ENCODE measurements around the gene MYO1G. TPM values are rescaled to one million over a fixed set of nuclear protein-coding genes. Genes with fewer than 3 reads are reported as not detected.
A peak's percentile ranks its signal among the peaks of the same experiment; 100 is the strongest.

The MYO1G gene
- total and polyA plus RNA-seq, 10 of the 15 experiments (the other 5 are each of a cell fraction or from before 2014, with no cell fraction given), result 1.8 to 232 (median 134) TPM

DNA sequence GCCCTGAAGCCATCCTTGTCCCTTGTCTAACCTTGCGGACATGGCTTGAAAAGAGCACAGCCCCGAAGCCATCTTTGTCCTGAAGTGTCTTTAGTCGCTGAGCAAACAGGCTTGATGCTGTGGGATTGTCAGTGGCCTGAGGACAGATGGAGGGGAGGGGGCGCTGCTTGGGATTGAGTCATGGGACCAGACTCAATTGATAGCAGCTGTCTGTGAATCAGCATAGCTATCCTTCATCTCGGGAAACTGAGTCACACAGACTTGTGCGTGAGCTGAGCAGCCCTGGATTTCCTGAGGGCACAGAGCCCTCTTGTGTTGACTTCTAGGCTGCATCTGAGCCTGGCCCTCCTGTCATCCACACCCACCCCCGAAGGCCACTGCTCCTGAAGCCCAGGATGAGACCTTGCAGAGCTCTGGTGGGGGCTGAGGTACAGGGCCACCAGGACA is 14.4 kb downstream of the MYO1G start:
- ChIA-PET CTCF (interaction anchor here (0.6 to 1.5 kb wide), 3 partner anchors 9 to 107 kb away, joined by 3 to 11 read pairs (median 3); no protein-coding TSS in a partner anchor), SMC1A (ENCODE audit: uncharacterized antibody, unreplicated experiment) (interaction anchor here (0.6 kb wide), 1 partner anchor 102 kb away, joined by 3 read pairs; no protein-coding TSS in a partner anchor), POLR2A (interaction anchor here (0.6 to 1.7 kb wide), 2 partner anchors 10 to 99 kb away, joined by 3 to 5 read pairs; no protein-coding TSS in a partner anchor), RAD21 (ENCODE audit: unreplicated experiment) (no interaction called here)
- Histone ChIP-seq H3K4me3 (no peak overlapping the region), H3K9ac (ENCODE audit: control insufficient read depth, insufficient read depth, low read length) (no peak overlapping the region), H3K4me1 (ENCODE audit: control insufficient read depth, insufficient read depth, low read length) (peaks cover 10% of the 10 kb centered on the region), H3K27me3 (replicated peaks in 1 of 2; ENCODE audit: control insufficient read depth in 2 of 2, insufficient read depth in 2 of 2, low read length in 1 of 2) (no peaks in the 10 kb centered on the region), H2AFZ (ENCODE audit: control insufficient read depth, low read depth, low read length) (no peak overlapping the region), H3K27ac (ENCODE audit: control insufficient read depth, insufficient read depth) (no peak overlapping the region), H4K20me1 (ENCODE audit: control insufficient read depth, insufficient read depth) (peaks cover 4% of the 10 kb centered on the region), H3K79me2 (ENCODE audit: control insufficient read depth, insufficient read depth, low read length) (no peaks in the 10 kb centered on the region), H3K4me2 (ENCODE audit: control insufficient read depth, insufficient read depth) (no peak overlapping the region), H3K9me3 (replicated peaks; ENCODE audit: control insufficient read depth, insufficient read depth, low read length) (no peaks in the 10 kb centered on the region), H3K36me3 (ENCODE audit: control insufficient read depth in 2 of 2, insufficient read depth in 2 of 2, low read length in 1 of 2) (peaks cover 15 to 27% of the 10 kb centered on the region in 2 experiments)
- WGBS (ENCODE audit: insufficient coverage, insufficient replicate concordance, low lambda C conversion rate, missing lambda C conversion rate), result 82% methylated on average over 7 of the region's 7 CpGs
- in situ Hi-C loops (cut with MboI) (no loop called here), intact Hi-C loops (cut with micrococcal nuclease; ENCODE audit: unreplicated experiment) (no loop called here)
- ATAC-seq (peak; percentile 28), FAIRE-seq (no peak), DNase-seq (ENCODE audit: low read depth, low spot score) (no peak)
- no TSS peak for BruUV-seq (replicated peaks)
- TF ChIP-seq NFXL1 (IDR thresholded peaks at IDR 0.05; ENCODE audit: borderline replicate concordance), result no peak
- no peak for TF ChIP-seq DPF2 (IDR thresholded peaks at IDR 0.05)
- TF ChIP-seq ETV6 (conservative IDR thresholded peaks at IDR 0.05 in 1 of 2, IDR thresholded peaks at IDR 0.05 in 1 of 2; ENCODE audit: borderline replicate concordance in 1 of 2, low read depth in 1 of 2), result no peak
- 0 out of 2 replicates have a peak, but pooled peaks have one; percentile 56 for TF ChIP-seq POLR2AphosphoS5 (IDR thresholded peaks at IDR 0.05; ENCODE audit: low read length)
- TF ChIP-seq, protein P1, sequence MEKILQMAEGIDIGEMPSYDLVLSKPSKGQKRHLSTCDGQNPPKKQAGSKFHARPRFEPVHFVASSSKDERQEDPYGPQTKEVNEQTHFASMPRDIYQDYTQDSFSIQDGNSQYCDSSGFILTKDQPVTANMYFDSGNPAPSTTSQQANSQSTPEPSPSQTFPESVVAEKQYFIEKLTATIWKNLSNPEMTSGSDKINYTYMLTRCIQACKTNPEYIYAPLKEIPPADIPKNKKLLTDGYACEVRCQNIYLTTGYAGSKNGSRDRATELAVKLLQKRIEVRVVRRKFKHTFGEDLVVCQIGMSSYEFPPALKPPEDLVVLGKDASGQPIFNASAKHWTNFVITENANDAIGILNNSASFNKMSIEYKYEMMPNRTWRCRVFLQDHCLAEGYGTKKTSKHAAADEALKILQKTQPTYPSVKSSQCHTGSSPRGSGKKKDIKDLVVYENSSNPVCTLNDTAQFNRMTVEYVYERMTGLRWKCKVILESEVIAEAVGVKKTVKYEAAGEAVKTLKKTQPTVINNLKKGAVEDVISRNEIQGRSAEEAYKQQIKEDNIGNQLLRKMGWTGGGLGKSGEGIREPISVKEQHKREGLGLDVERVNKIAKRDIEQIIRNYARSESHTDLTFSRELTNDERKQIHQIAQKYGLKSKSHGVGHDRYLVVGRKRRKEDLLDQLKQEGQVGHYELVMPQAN (conservative IDR thresholded peaks at IDR 0.05), result no peak
- TF ChIP-seq LARP7 (IDR thresholded peaks at IDR 0.05), result no peak
- TF ChIP-seq, protein P2, sequence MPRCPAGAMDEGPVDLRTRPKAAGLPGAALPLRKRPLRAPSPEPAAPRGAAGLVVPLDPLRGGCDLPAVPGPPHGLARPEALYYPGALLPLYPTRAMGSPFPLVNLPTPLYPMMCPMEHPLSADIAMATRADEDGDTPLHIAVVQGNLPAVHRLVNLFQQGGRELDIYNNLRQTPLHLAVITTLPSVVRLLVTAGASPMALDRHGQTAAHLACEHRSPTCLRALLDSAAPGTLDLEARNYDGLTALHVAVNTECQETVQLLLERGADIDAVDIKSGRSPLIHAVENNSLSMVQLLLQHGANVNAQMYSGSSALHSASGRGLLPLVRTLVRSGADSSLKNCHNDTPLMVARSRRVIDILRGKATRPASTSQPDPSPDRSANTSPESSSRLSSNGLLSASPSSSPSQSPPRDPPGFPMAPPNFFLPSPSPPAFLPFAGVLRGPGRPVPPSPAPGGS (IDR thresholded peaks at IDR 0.05; ENCODE audit: borderline replicate concordance, insufficient read depth, low read depth, low read length, poor library complexity, severe bottlenecking), result peak; percentile 28
- TF ChIP-seq SIN3A (IDR thresholded peaks at IDR 0.05; ENCODE audit: low read depth, low read length), result no peak
- TF ChIP-seq MTA3 (IDR thresholded peaks at IDR 0.05; ENCODE audit: borderline replicate concordance, low read length), result peak; percentile 24; the same call in 1 of the 2 replicates
- no peak for TF ChIP-seq EZH2 (IDR thresholded peaks at IDR 0.05; ENCODE audit: borderline replicate concordance, control insufficient read depth, low read depth, low read length)
- TF ChIP-seq CHD2 (IDR thresholded peaks at IDR 0.05; ENCODE audit: borderline replicate concordance, low read depth, low read length), result no peak
- TF ChIP-seq RUNX3 (IDR thresholded peaks at IDR 0.05; ENCODE audit: low read length), result peak; percentile 11; the same call in 1 of the 2 replicates
- TF ChIP-seq, protein P3, sequence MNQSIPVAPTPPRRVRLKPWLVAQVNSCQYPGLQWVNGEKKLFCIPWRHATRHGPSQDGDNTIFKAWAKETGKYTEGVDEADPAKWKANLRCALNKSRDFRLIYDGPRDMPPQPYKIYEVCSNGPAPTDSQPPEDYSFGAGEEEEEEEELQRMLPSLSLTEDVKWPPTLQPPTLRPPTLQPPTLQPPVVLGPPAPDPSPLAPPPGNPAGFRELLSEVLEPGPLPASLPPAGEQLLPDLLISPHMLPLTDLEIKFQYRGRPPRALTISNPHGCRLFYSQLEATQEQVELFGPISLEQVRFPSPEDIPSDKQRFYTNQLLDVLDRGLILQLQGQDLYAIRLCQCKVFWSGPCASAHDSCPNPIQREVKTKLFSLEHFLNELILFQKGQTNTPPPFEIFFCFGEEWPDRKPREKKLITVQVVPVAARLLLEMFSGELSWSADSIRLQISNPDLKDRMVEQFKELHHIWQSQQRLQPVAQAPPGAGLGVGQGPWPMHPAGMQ (IDR thresholded peaks at IDR 0.05; ENCODE audit: borderline replicate concordance), result no peak
- no peak for TF ChIP-seq NR2C1 (IDR thresholded peaks at IDR 0.05)
- TF ChIP-seq JUNB (IDR thresholded peaks at IDR 0.05), result no peak
- TF ChIP-seq, protein P4, sequence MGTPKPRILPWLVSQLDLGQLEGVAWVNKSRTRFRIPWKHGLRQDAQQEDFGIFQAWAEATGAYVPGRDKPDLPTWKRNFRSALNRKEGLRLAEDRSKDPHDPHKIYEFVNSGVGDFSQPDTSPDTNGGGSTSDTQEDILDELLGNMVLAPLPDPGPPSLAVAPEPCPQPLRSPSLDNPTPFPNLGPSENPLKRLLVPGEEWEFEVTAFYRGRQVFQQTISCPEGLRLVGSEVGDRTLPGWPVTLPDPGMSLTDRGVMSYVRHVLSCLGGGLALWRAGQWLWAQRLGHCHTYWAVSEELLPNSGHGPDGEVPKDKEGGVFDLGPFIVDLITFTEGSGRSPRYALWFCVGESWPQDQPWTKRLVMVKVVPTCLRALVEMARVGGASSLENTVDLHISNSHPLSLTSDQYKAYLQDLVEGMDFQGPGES (IDR thresholded peaks at IDR 0.05), result no peak
- TF ChIP-seq, protein P5, sequence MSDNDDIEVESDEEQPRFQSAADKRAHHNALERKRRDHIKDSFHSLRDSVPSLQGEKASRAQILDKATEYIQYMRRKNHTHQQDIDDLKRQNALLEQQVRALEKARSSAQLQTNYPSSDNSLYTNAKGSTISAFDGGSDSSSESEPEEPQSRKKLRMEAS (IDR thresholded peaks at IDR 0.05; ENCODE audit: low read depth, low read length), result no peak
- TF ChIP-seq GABPA (IDR thresholded peaks at IDR 0.05; ENCODE audit: low read depth), result no peak
- no peak for TF ChIP-seq SMARCA5 (IDR thresholded peaks at IDR 0.05)
- 0 out of 2 replicates have a peak, but pooled peaks have one; percentile 4 for TF ChIP-seq POLR2A (IDR thresholded peaks at IDR 0.05; ENCODE audit: low read depth, low read length)

All from GM12878 (cell line).